ENCODE results near the gene CHMP6.

The CHMP6 gene

GRCh38 chr17:81032641-81033480, 41.2 kb downstream of the CHMP6 start:
- no peak for DNase-seq

DNA sequence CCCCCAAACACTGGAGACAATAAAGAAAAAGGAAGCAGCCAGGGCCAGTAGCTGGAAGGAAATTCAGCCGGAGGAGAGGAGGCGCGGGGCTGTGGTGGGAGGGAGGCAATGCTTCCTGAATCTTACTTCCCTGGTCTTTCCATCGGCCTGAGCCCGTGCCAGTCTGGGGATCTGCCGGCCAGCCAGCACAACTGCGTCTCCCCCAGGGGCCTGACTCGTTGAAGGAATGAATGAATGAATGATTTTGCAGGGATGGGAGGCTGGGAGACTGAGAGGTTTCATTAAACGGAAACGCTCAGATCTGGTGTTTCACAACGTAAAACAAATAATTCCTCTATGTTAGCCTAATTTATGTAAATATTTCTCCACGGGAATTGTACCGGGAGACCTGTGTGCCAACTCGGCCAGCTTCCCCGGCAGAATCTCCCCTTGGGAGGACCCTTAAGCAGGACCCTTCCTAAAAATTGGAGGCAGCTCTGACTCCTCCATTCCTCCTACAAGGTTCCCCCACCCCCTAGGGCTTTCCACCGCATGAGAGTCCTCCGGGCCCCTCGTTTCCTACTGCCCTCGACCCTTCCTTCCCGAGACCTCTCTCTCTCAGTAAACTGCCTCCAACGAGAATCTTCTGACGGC, 42.0 kb downstream of the CHMP6 start:
- DNase-seq: no peak

GRCh38 chr17:81034168-81034777, 42.6 kb downstream of the CHMP6 start:
- DNase-seq: no peak

DNA sequence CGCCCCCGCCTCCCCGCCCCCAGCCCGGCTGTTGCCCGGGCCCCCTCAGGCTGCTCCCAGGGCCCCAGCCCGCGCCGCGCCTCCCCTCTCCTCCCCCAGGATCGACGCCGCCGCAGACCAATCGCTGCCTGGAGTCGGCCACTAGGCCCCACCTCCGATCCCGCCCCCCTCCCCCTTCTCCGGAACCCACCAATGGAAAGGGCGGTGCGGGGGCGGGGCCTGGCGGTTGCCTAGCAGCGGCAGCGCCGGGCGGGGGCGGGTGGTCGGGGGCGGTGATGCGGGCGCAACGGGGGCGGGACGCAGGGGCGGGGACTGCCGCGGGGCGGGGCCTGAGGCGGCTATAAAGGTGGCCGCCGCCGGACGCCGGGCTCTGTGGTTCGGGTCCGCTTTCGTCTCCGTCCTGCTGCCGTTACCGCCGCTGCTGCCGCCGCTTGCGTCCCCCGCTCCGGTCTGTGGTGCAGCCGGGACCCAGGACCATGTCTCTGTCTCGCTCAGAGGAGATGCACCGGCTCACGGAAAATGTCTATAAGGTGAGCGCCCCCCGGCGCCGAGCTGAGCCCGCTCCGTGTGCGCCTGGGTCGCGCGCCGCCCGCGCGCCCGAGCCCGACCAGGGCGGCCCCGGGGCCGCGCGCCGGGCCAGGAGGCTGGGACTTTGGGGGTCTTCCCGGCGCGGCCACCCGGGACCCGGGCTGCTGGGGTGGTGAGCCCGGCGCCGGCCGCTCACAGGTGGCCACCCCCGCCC, 43.3 kb downstream of the CHMP6 start, which contains the start of gene BAIAP2:
Gene BAIAP2 (plus strand): TSS at position 373 of the 742 bp plus-strand sequence. CDS start 104 bp downstream, at position 477.
- peak; percentile 91 to 98 for DNase-seq

DNA sequence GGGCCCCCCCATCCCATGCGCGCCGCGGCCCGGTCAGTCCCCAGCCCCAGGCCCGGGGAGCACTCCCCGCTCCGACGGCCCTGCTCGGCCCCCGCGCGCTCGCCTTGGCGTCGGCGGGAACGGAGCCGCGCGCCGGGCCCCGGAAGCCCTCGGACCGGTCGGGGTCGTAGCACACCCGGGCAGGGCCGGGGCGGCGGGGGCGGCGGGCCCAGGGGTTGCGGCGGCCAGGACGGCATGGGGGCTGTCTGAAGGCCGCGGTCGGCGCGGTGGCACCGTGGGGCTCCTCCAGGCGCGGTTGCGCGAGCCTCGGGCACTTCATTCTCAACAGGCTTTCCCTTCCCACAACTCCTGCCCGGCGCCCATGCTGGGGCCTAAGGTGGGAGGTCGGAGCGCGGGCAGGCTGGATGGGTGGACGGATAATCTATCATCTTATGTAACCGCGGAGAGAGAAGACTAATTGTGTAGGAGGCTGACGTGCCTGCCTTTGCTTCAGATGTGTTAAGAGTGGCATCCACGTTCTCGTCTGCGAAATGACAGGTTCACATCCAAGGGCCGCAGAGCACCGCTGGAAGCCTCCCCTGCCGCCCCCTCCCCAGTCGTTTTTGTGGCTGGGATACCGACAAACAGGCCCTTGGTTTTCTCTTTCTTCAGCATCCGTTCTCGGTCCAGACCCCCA, 44.0 kb downstream of the CHMP6 start:
- DNase-seq: no peak

- no peak for DNase-seq
These were observed 44.7 kb downstream of the CHMP6 start for GRCh38 chr17:81036197-81036941.

GRCh38 chr17:81037026-81037797, 45.6 kb downstream of the CHMP6 start:
- DNase-seq: no peak

DNA sequence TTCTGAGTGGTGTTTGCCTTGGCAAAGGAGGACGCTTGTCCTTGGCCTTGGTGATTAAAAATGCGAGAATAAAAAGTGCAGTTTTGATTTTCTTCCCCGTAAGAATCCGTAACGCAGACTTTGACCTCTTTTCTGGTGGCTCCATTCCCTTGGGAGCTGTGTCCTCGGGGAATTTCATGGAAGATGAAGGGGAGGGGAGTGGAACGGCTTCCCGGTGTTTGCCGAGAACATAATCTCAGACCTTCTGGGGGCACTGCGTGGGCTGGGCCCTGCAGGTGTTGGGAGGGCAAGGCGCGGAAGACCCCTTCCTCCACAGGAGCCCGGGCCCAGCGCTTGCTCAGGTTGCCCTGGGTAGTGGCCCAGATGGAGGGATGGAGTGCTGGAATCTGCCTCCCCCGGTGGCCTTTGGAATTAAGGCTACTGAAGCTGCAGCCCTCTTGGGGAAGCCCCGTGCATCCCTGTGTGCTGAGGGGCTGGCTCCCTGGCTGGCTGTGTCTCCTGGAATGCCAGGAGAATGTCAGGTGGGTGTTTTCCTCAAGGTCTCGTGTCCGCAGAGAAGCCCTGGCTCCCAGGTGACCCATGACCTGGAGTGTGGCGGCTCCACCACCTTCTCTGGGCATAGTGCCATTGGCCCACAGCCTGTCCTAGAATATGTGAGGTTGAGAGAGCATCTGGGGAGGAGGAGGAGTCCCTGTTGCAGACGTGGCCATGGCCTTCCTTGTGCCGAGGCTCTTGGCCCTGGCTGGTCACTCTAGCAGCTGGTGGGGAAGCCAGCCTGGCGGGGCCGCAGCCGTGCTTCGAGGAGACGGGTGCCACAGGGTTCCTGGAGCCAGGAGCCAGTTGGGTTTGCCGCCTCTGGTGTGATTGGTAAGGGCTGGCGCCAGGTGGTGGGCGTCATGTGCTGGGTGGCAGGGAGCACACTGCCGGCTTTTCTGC, 46.4 kb downstream of the CHMP6 start:
- DNase-seq: no peak

- DNase-seq: no peak
These were observed 47.5 kb downstream of the CHMP6 start for GRCh38 chr17:81039096-81039495.

DNA sequence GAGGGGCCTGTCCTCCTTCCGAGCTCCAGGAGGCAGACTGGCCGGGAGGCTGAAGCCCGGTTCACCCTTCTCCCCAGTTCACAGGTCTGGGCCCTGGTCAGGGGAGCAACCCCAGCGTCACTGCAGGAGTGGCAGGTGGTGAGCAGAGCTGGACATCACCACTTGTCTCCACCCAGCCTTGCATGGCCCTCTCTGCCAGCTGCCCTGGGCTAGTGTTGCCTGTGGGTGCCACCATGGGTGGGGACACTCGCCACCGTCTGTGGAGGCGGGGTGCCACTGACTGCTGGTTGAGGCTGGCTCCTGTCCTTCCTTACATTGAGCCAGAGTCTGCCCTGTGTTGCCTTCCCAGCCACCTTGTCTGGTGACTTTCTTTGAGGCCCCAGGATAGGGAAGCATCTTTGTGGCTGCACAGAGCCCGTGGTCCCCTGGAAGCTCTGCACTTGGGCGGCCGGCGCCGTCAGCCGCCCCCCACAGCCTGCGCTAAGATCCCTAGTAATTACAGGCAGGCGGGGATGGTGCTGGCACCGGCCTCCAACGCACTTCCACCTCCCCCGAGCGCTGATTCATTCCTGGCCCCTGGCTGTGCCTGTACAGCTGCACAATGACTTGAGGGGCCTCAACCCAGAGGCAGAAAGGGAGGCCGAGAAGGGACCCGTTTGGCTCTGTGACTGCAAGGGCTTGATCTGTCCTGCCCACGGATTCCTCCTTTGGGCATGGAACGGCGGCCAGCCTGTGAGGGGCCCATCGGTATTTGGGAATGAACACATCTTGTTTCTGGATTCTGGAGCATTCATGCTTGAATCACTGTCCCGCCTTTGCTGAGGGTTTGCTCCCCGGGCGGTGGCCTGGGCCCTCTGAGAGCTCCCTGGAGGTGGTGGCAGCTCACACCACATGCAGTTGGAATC, 48.5 kb downstream of the CHMP6 start:
- DNase-seq: no peak

- no peak for DNase-seq
These were observed 49.2 kb downstream of the CHMP6 start for GRCh38 chr17:81040791-81041337.

DNA sequence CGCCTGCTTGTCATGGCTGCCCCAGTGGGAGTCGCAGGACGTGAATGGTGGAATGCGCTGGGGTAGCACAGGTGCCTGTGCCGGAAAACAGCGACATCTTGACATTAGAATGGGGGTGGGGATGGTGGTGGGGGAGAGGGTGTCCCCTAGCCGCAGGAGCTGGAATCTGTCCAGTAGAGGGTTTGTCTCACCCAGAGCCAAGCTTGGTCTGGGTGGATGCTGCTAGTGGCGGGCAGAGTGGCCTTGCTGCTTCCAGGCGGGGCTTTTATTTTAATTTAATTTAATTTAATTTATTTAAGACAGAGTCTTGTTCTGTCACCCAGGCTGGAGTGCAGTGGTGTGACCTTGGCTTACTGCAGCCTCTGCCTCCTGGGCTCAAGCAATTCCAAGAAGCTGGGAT, 51.0 kb downstream of the CHMP6 start:
- no peak for DNase-seq

DNA sequence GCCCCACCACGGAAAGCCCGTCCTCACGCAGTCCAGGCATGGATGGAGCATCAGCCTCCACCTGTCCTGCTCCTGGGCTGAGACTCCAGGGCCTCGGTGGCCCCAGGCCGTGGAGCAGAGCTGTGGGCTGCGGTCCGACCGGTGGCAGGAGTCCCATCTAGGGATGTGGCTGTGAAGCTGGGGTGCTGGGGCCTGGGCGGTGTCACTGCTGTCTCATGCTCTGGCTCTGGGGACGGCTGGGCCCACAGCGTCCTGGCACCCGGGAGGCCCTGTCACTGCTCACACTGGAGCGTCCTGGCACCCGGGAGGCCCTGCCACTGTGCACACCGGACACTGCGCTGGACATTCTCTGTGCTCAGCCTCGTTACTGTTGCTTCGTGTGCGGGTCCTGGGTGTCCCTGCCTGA, 51.7 kb downstream of the CHMP6 start:
- no peak for DNase-seq

DNA sequence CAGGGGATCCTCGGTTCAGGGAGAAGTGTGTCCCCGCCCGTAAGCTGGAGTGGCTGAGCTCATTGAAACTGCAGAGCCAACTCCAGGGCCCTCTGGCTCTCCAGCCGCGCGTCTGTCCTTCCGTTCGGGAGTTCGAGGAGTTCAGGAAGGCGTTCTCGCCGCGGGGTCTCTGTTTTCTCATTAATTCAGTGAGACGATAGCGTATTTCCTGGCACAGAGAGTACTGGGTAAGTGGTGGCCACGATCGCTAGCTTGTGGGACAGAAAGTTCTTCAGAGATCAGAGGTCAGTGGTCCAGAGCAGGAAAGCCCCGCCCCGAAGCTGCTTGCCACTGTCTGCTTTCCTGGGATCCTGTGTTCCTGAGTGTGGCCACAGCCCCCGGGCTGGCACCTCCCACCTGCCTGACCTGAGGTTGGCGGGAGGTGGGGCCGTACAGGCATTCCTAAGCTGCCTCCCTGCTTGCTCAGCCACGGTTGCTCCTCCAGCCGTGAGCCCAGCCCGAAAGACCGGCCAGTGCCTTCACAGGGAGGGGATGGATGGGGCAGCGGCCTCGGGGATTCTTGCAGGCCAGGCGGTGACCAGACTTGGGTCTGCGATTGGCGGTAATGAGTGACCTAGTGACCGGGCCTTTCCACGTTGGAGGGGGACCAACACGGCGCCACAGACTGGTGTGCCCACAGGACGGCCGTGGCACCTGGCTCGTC, 52.2 kb downstream of the CHMP6 start:
- no peak for DNase-seq

GRCh38 chr17:81044428-81044763, 52.8 kb downstream of the CHMP6 start:
- DNase-seq: no peak

DNA sequence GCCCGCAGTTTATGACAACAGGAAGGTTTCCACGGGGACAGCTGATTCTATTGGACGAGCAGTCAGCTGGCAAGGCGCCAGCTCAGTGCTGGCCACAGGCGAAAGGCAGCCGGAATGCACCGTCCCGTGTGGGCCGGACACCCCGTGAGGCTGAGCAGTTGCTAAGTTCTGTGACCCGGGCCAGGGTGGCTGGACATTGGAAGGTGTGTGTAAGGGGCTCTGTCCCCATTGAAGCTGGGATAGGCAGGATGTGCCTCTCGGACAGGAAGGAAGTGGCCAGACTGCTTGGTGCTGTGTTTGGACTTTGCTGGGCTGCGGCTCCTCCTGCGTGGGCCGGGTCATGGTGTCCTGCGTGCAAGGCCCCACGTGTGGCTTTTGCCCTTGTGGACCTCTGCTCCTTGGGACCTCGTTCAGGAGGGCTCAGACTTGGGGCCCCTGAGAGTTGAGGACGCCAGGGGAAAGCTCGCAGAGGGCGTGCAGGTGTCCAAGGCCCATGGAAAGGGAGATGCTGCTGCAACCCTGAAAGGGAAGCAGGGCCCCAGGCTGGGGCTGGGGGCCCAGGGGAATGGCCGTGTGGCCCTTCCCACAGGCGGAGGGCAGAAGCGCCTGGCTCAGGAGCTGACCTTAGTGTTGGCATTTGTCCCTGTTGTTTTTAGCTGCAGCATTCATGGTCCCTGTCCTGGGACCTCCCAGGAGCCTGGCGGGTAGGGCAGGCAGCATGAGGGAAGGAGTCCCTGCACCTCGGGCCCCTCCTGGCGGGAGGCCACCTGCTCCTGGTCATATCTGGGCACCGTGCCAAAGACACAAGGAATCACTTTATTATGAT, 53.3 kb downstream of the CHMP6 start:
- DNase-seq: peak in 1 of 2 donors; percentile 61

DNA sequence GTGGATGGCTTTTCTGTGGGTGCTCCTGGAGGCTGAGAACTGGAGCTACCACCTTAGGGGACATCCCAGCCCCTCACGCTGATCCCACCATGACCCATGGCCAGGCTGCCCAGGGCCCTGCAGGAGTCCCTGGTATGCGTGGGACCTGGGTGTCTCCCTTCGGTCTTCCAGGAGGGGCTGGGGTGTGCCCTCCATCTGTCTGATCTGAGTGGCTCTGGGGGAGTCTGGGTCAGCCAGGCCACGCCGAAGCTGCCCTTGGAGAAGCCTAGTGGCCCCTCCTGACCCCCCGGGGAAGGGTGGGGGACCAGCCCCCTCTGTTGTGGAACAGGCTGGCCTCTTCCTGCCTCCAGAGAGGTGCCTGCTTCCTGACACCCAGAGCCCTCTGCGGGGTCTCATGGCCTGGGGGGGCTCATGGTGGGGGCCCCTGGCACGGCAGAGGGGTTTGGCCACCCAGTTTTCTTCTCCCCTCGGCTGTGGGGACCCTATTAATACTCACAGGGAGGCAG, 54.0 kb downstream of the CHMP6 start:
- no peak for DNase-seq
